CD14-positive monocyte (primary cell): ENCODE measurements around the gene LEF1. TPM values are rescaled to one million over a fixed set of nuclear protein-coding genes. Genes with fewer than 3 reads are reported as not detected.

Experiments used
- DNase-seq, 3 donors: peaks; one replicate each; pipeline ENCODE4 v3.0.0-alpha.2; 2011 to 2022
- H2AFZ ChIP-seq: 2 replicates; pipeline ENCODE4 v1.6.0; 2012; ENCODE audit warnings: mild to moderate bottlenecking, low read depth, low read length, inconsistent platforms; ENCODE audit not compliant: insufficient read depth, poor library complexity, severe bottlenecking
- H3K27ac ChIP-seq, 2 donors: 1 replicate in 1 of 2; 2 replicates in 1 of 2; pipeline ENCODE4 v1.5.1; 2012 to 2013; ENCODE audit warnings: low read length in 2 of 2, control low read depth in 1 of 2, inconsistent platforms in 1 of 2, low read depth in 1 of 2, mild to moderate bottlenecking in 1 of 2
- H3K27me3 ChIP-seq, 2 donors: one replicate each; pipeline versions ENCODE4 v1.6.0 to v1.6.1; 2011 to 2013; ENCODE audit warnings: low read length in 2 of 2; ENCODE audit not compliant: control insufficient read depth in 2 of 2, insufficient read depth in 2 of 2
- H3K36me3 ChIP-seq, 2 donors: replicated peaks in 1 of 2; 1 replicate in 1 of 2; 2 replicates in 1 of 2; pipeline versions ENCODE4 v1.5.1 to v1.6.1; 2012 to 2013; ENCODE audit warnings: low read length in 2 of 2, control low read depth in 1 of 2, inconsistent platforms in 1 of 2, mild to moderate bottlenecking in 1 of 2; ENCODE audit not compliant: insufficient read depth in 2 of 2, control insufficient read depth in 1 of 2
- H3K4me1 ChIP-seq, 2 donors: 1 replicate in 1 of 2; 2 replicates in 1 of 2; pipeline versions ENCODE4 v1.5.1 to v1.6.1; 2012 to 2013; ENCODE audit warnings: low read length in 2 of 2, control low read depth in 1 of 2, inconsistent platforms in 1 of 2, mild to moderate bottlenecking in 1 of 2, moderate library complexity in 1 of 2; ENCODE audit not compliant: insufficient read depth in 2 of 2, control insufficient read depth in 1 of 2
- H3K4me2 ChIP-seq: replicated peaks from 2 replicates; pipeline ENCODE3; 2012; ENCODE audit warnings: low read length, moderate library complexity, mild to moderate bottlenecking; ENCODE audit not compliant: poor library complexity, severe bottlenecking; ENCODE audit errors: extremely low read depth
- H3K4me3 ChIP-seq, 3 experiments: fragments of 200-600 bp in 1 of 3; sonication (generic) in 1 of 3; replicated peaks in 1 of 3; 1 replicate in 2 of 3; 2 replicates in 1 of 3; pipeline ENCODE4 v1.5.1; 2011 to 2013; ENCODE audit warnings: low read length in 3 of 3, mild to moderate bottlenecking in 3 of 3, control low read depth in 2 of 3, low read depth in 2 of 3, inconsistent platforms in 1 of 3, moderate library complexity in 1 of 3
- H3K79me2 ChIP-seq: 2 replicates; pipeline ENCODE4 v1.6.0; 2012; ENCODE audit warnings: mild to moderate bottlenecking, control low read depth, inconsistent platforms, low read length, moderate library complexity; ENCODE audit not compliant: insufficient read depth
- H3K9ac ChIP-seq: 2 replicates; pipeline ENCODE4 v1.6.0; 2017; ENCODE audit warnings: low read length, mild to moderate bottlenecking; ENCODE audit not compliant: insufficient read depth, poor library complexity, severe bottlenecking
- H3K9me3 ChIP-seq, 2 donors: replicated peaks in 1 of 2; 1 replicate in 1 of 2; 2 replicates in 1 of 2; pipeline versions ENCODE4 v1.5.1 to v1.6.1; 2012 to 2013; ENCODE audit warnings: low read length in 2 of 2, control low read depth in 1 of 2; ENCODE audit not compliant: control insufficient read depth in 1 of 2, insufficient read depth in 1 of 2
- H4K20me1 ChIP-seq: 2 replicates; pipeline ENCODE4 v1.6.0; 2012; ENCODE audit warnings: mild to moderate bottlenecking, low read length, control low read depth, moderate library complexity; ENCODE audit not compliant: insufficient read depth
- H3K27ac Mint-ChIP-seq, 7 donors: one replicate each; pipeline ENCODE4 v1.8.0; 2020; ENCODE audit warnings: mild to moderate bottlenecking in 7 of 7, mixed read lengths in 7 of 7, moderate library complexity in 6 of 7, inconsistent platforms in 2 of 7
- H3K27me3 Mint-ChIP-seq, 3 donors: one replicate each; pipeline ENCODE4 v1.8.0; 2021 to 2022; ENCODE audit warnings: low read depth in 3 of 3, mild to moderate bottlenecking in 3 of 3, mixed read lengths in 3 of 3, moderate library complexity in 3 of 3, inconsistent platforms in 1 of 3
- H3K36me3 Mint-ChIP-seq, 2 donors: one replicate each; pipeline ENCODE4 v1.8.0; 2020; ENCODE audit warnings: mixed read lengths in 2 of 2, inconsistent platforms in 1 of 2, mild to moderate bottlenecking in 1 of 2
- H3K4me1 Mint-ChIP-seq: one replicate; pipeline ENCODE4 v1.8.0; 2020; ENCODE audit warnings: mild to moderate bottlenecking, mixed read lengths
- H3K4me3 Mint-ChIP-seq, 2 donors: one replicate each; pipeline ENCODE4 v1.8.0; 2020; ENCODE audit warnings: mild to moderate bottlenecking in 2 of 2, mixed read lengths in 2 of 2, moderate library complexity in 1 of 2
- H3K9me3 Mint-ChIP-seq, 7 donors: one replicate each; pipeline ENCODE4 v1.8.0; 2020 to 2022; ENCODE audit warnings: mixed read lengths in 7 of 7, mild to moderate bottlenecking in 6 of 7, moderate library complexity in 6 of 7, inconsistent platforms in 2 of 7
- WGBS: methylation state at CpG from one replicate; pipeline ENCODE4 v1.1.5; 2013; ENCODE audit warnings: missing lambda C conversion rate; ENCODE audit not compliant: insufficient coverage; 5-methylcytosine and 5-hydroxymethylcytosine counted together
- intact Hi-C, 2 donors: fragments of 100-400 bp; cut with micrococcal nuclease; formaldehyde crosslinking; loops; one replicate each; pipeline versions ENCODE4 v1.15.0 to v1.15.1; 2023
- polyA plus RNA-seq, 3 donors: library from polyadenylated mRNA; depleted of rRNA in 1 of 3; unstranded in 2 of 3; stranded (reverse) in 1 of 3; fragments of 300-500 nt in 2 of 3; fragments of >200 nt in 1 of 3; fragmentation: Illumina TruSeq in 2 of 3; gene quantifications; 1 replicate in 2 of 3; 2 replicates in 1 of 3; pipeline ENCODE4 v1.2.3, GENCODE V29; 2012 to 2021
- TF ChIP-seq, protein P1 (sequence below): fragments of 200-600 bp; IDR thresholded peaks from one replicate; pipeline ENCODE4 v1.8.0; 2022; ENCODE audit warnings: antibody characterized with exemption, mild to moderate bottlenecking

LEF1 gene
- polyA plus RNA-seq, 3 donors: 0.29 to 1.3 (median 0.61) TPM

DNA sequence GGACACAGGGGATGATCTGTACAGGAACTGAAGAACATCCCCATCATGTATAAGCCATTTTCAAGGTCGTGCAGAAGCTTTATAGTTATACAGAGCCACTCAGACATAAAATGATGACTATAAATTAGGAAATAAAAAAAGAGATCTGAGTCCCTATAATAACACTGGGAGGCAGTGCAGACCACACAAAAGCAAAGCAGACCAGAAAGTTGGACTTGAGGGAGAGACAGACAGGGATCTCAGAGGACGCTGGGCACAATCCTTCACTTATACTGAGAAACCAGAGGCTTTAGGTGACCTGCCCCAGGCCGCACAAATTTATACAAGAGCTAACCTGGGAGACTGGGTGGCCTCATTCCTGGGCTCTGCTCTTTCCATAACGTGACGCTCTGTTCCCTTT lies 108.6 kb downstream of the LEF1 start:
- no peaks in the 10 kb centered on the region for H3K9me3 Mint-ChIP-seq
- H3K36me3 Mint-ChIP-seq: no peaks in the 10 kb centered on the region
- WGBS: 75% methylated on average over 4 of the region's 5 CpGs
- Histone ChIP-seq H3K4me3 (no peak overlapping the region), H3K79me2 (no peaks in the 10 kb centered on the region), H3K36me3 (no peaks in the 10 kb centered on the region), H4K20me1 (no peaks in the 10 kb centered on the region), H3K27ac (no peak overlapping the region), H2AFZ (no peak overlapping the region), H3K9ac (no peak overlapping the region), H3K4me1 (no peaks in the 10 kb centered on the region), H3K9me3 (no peaks in the 10 kb centered on the region), H3K27me3 (no peaks in the 10 kb centered on the region), H3K4me2 (no peak overlapping the region)
- H3K27ac Mint-ChIP-seq: no peak overlapping the region
- TF ChIP-seq, protein P1, sequence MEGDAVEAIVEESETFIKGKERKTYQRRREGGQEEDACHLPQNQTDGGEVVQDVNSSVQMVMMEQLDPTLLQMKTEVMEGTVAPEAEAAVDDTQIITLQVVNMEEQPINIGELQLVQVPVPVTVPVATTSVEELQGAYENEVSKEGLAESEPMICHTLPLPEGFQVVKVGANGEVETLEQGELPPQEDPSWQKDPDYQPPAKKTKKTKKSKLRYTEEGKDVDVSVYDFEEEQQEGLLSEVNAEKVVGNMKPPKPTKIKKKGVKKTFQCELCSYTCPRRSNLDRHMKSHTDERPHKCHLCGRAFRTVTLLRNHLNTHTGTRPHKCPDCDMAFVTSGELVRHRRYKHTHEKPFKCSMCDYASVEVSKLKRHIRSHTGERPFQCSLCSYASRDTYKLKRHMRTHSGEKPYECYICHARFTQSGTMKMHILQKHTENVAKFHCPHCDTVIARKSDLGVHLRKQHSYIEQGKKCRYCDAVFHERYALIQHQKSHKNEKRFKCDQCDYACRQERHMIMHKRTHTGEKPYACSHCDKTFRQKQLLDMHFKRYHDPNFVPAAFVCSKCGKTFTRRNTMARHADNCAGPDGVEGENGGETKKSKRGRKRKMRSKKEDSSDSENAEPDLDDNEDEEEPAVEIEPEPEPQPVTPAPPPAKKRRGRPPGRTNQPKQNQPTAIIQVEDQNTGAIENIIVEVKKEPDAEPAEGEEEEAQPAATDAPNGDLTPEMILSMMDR: no peak
- DNase-seq: no peak
- intact Hi-C loops: no loop called here
- H3K4me3 Mint-ChIP-seq: no peak overlapping the region
- no peaks in the 10 kb centered on the region for H3K4me1 Mint-ChIP-seq
- peaks cover 0 to 9% (median 4%) of the 10 kb centered on the region in 3 donors for H3K27me3 Mint-ChIP-seq

DNA sequence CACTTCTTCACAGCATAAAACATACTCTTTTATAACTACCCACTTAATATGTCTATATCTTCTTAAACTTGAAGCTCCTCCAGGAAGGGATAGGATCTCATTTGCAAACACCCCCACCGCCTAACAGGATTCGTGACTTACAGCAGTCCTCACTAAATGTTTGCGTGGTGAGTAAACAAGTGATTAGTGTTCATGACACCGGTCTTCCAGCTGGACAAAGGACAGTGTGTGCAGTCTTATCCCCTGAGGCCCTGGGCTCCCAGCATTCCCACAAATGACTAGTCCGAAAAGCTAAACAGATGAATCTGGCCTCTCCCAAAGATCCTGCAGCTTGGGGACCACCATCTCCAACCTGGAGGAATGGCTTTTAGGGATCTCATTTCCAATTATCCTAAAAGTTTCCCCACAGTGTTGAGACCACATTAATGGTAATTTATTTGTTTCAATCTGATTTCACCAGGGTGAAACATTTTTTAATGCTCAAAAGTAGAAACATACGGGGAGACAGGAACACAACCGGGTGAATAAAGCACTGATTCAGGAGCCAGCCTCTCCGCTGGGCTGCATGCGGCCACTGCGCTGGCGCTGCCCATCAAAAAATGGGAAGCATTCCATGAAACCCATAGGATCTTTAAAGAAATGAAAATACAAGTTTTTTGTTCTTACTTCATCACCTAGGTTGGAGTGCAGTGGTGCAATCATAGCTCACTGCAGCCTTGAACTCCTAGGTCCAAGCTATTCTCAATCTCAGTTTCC lies 109.9 kb downstream of the LEF1 start:
- TF ChIP-seq, protein P1: no peak
- H3K4me1 ChIP-seq: no peaks in the 10 kb centered on the region
- no peaks in the 10 kb centered on the region for H4K20me1 ChIP-seq
- Mint-ChIP-seq H3K4me1 (no peaks in the 10 kb centered on the region), H3K9me3 (no peaks in the 10 kb centered on the region), H3K36me3 (no peaks in the 10 kb centered on the region), H3K27ac (no peak overlapping the region), H3K4me3 (no peak overlapping the region), H3K27me3 (peaks cover 4 to 11% (median 4%) of the 10 kb centered on the region in 3 donors)
- H3K9ac ChIP-seq: no peak overlapping the region
- no peaks in the 10 kb centered on the region for H3K36me3 ChIP-seq
- no peak overlapping the region for H2AFZ ChIP-seq
- H3K79me2 ChIP-seq: no peaks in the 10 kb centered on the region
- no peak overlapping the region for H3K4me2 ChIP-seq
- no peak overlapping the region for H3K27ac ChIP-seq
- intact Hi-C loops: no loop called here
- H3K27me3 ChIP-seq: no peaks in the 10 kb centered on the region
- DNase-seq: no peak
- H3K9me3 ChIP-seq: no peaks in the 10 kb centered on the region
- no peak overlapping the region for H3K4me3 ChIP-seq
- 98% methylated on average over 8 of the region's 11 CpGs for WGBS
